Measurements from ENCODE around the gene SEC23B. TPM values are rescaled to one million over a fixed set of nuclear protein-coding genes. Genes with fewer than 3 reads are reported as not detected.
A peak's percentile ranks its signal among the peaks of the same experiment; 100 is the strongest.

Gene SEC23B
- total and polyA plus RNA-seq, 2 experiments from 2014 or later = 27.2 to 66.6 TPM

DNA sequence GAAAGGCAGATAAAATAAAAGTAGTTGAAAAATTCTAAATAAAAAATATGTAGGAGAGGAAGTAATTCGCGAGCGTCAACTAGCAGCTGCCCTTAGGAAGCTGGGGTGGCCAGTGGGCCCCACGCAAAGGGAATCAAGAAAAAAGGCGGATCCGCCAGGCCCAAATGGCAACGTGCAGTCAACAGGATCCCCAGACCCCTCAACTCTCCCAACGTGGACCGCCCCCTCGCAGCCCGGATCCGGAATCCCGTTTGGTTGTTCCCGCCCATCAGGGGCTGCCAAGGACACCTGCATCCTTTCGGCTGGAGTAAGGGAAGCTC, 41.2 kb upstream of the SEC23B start:
- Histone ChIP-seq H2AFZ (peak overlapping the region; percentile 87), H3K4me3 (peak overlapping the region; percentile 91), H3K4me1 (ENCODE audit: insufficient read depth) (peaks cover 11% of the 10 kb centered on the region), H3K27me3 (ENCODE audit: insufficient read depth) (no peaks in the 10 kb centered on the region), H3K36me3 (ENCODE audit: insufficient read depth) (no peaks in the 10 kb centered on the region), H3K9me2 (ENCODE audit: insufficient read depth) (no peaks in the 10 kb centered on the region), H3F3A (replicated peaks; ENCODE audit: low read depth) (no peaks in the 10 kb centered on the region), H3K27ac (ENCODE audit: low read depth) (peak overlapping the region; percentile 82), H4K20me1 (replicated peaks; ENCODE audit: insufficient read depth) (no peaks in the 10 kb centered on the region; the same call in 1 of the 2 replicates), H3K4me2 (peak overlapping the region; percentile 94), H3K79me2 (replicated peaks; ENCODE audit: insufficient read depth) (peaks cover 32% of the 10 kb centered on the region)
- DNase-seq (ENCODE audit: low spot score) (no peak), ATAC-seq (peak; percentile 88)
- TF ChIP-seq POLR2AphosphoS5 (IDR thresholded peaks at IDR 0.05; ENCODE audit: low read depth) (peak; percentile 71), EZH2phosphoT487 (IDR thresholded peaks at IDR 0.05; ENCODE audit: unreplicated experiment) (no peak)
- peaks cover 3% of the 10 kb centered on the region; the same call in 1 of the 3 replicates for H3K36me3 Mint-ChIP-seq (ENCODE audit: low read depth)
- peaks cover 9% of the 10 kb centered on the region for H3K27me3 Mint-ChIP-seq (ENCODE audit: insufficient read depth, low read depth, poor library complexity)
- peaks cover 10% of the 10 kb centered on the region for H3K4me1 Mint-ChIP-seq
- no peaks in the 10 kb centered on the region for H3K9me3 Mint-ChIP-seq
- H3K27ac Mint-ChIP-seq = peak overlapping the region; percentile 100
- peak overlapping the region; percentile 97 for H3K4me3 Mint-ChIP-seq

DNA sequence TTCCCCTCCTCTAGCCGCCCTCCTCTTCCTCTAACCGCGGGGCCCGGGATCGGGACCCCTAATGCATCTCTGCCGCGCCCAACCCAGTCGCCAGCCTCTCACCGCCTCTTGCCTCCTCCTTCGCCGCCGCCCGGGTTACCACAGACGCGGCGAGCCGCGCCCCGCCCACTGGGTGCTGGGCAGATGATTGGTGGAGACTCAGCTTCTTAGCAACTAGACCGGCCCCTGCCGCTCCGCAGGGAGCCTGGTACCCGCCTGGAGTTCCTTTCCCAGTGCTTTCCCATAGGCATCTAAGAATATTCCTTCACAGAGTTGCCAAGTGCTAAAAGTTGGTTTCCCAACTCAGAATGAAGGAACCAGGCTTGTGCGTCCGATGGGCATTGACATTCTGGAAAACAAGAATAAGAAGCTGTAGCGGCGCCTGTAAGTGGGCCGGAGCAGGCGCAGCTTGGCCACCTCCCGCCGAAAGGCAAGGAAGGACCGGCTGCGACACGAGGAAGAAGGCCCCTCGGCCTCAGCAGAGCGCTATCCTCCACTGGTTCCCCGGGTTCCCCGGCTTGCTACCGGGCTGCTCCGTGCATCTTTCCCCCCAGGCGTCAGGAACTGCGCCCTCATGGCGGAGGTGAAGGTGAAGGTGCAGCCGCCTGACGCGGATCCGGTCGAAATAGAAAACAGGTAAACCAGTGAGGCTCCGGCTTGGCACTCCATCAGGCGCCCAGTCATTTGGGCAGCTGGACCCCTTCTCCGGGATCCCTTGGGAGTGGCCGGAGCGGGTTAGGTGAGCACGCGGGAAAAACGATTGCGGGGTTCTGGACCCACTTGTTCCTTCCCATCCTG, 40.6 kb upstream of the SEC23B start, which contains the start of the genes DZANK1 and POLR3F:
Gene DZANK1 (minus strand): TSS at position 137 of the 837 bp plus-strand sequence. CDS start 1,672 bp downstream, outside the sequence.
Gene POLR3F (plus strand): TSS at position 497 of the 837 bp plus-strand sequence. CDS start 117 bp downstream, at position 614.
- H3F3A ChIP-seq (replicated peaks; ENCODE audit: low read depth) = no peaks in the 10 kb centered on the region
- peak; percentile 96 for ATAC-seq
- Mint-ChIP-seq H3K27me3 (ENCODE audit: insufficient read depth, low read depth, poor library complexity) (peaks cover 9% of the 10 kb centered on the region), H3K9me3 (no peaks in the 10 kb centered on the region), H3K27ac (peak within 1 kb of the TSS; percentile 100), H3K4me3 (peak within 1 kb of the TSS; percentile 97), H3K36me3 (ENCODE audit: low read depth) (peaks cover 3% of the 10 kb centered on the region; the same call in 1 of the 3 replicates), H3K4me1 (peaks cover 10% of the 10 kb centered on the region)
- no peaks in the 10 kb centered on the region for H3K36me3 ChIP-seq (ENCODE audit: insufficient read depth)
- H3K9me2 ChIP-seq (ENCODE audit: insufficient read depth) = no peaks in the 10 kb centered on the region
- H3K27me3 ChIP-seq (ENCODE audit: insufficient read depth) = no peaks in the 10 kb centered on the region
- no peaks in the 10 kb centered on the region; the same call in 1 of the 2 replicates for H4K20me1 ChIP-seq (replicated peaks; ENCODE audit: insufficient read depth)
- peaks cover 11% of the 10 kb centered on the region for H3K4me1 ChIP-seq (ENCODE audit: insufficient read depth)
- peak; percentile 99 for DNase-seq (ENCODE audit: low spot score)
- peaks cover 36% of the 10 kb centered on the region for H3K79me2 ChIP-seq (replicated peaks; ENCODE audit: insufficient read depth)
- peak within 1 kb of the TSS; percentile 94 for H3K4me2 ChIP-seq
- peak within 1 kb of the TSS; percentile 89 for H3K27ac ChIP-seq (ENCODE audit: low read depth)
- H2AFZ ChIP-seq = peak within 1 kb of the TSS; percentile 87
- peak within 1 kb of the TSS; percentile 91 for H3K4me3 ChIP-seq
- TF ChIP-seq ZNF114 (CRISPR knock-in tag; IDR thresholded peaks at IDR 0.05) (no peak), EZH2 (IDR thresholded peaks at IDR 0.05; ENCODE audit: low read depth, unreplicated experiment) (no peak), NANOG (IDR thresholded peaks at IDR 0.05; ENCODE audit: borderline replicate concordance) (no peak), EZH2phosphoT487 (IDR thresholded peaks at IDR 0.05; ENCODE audit: unreplicated experiment) (no peak), JUNB (IDR thresholded peaks at IDR 0.05; ENCODE audit: unreplicated experiment) (no peak)
- TF ChIP-seq, protein P1, sequence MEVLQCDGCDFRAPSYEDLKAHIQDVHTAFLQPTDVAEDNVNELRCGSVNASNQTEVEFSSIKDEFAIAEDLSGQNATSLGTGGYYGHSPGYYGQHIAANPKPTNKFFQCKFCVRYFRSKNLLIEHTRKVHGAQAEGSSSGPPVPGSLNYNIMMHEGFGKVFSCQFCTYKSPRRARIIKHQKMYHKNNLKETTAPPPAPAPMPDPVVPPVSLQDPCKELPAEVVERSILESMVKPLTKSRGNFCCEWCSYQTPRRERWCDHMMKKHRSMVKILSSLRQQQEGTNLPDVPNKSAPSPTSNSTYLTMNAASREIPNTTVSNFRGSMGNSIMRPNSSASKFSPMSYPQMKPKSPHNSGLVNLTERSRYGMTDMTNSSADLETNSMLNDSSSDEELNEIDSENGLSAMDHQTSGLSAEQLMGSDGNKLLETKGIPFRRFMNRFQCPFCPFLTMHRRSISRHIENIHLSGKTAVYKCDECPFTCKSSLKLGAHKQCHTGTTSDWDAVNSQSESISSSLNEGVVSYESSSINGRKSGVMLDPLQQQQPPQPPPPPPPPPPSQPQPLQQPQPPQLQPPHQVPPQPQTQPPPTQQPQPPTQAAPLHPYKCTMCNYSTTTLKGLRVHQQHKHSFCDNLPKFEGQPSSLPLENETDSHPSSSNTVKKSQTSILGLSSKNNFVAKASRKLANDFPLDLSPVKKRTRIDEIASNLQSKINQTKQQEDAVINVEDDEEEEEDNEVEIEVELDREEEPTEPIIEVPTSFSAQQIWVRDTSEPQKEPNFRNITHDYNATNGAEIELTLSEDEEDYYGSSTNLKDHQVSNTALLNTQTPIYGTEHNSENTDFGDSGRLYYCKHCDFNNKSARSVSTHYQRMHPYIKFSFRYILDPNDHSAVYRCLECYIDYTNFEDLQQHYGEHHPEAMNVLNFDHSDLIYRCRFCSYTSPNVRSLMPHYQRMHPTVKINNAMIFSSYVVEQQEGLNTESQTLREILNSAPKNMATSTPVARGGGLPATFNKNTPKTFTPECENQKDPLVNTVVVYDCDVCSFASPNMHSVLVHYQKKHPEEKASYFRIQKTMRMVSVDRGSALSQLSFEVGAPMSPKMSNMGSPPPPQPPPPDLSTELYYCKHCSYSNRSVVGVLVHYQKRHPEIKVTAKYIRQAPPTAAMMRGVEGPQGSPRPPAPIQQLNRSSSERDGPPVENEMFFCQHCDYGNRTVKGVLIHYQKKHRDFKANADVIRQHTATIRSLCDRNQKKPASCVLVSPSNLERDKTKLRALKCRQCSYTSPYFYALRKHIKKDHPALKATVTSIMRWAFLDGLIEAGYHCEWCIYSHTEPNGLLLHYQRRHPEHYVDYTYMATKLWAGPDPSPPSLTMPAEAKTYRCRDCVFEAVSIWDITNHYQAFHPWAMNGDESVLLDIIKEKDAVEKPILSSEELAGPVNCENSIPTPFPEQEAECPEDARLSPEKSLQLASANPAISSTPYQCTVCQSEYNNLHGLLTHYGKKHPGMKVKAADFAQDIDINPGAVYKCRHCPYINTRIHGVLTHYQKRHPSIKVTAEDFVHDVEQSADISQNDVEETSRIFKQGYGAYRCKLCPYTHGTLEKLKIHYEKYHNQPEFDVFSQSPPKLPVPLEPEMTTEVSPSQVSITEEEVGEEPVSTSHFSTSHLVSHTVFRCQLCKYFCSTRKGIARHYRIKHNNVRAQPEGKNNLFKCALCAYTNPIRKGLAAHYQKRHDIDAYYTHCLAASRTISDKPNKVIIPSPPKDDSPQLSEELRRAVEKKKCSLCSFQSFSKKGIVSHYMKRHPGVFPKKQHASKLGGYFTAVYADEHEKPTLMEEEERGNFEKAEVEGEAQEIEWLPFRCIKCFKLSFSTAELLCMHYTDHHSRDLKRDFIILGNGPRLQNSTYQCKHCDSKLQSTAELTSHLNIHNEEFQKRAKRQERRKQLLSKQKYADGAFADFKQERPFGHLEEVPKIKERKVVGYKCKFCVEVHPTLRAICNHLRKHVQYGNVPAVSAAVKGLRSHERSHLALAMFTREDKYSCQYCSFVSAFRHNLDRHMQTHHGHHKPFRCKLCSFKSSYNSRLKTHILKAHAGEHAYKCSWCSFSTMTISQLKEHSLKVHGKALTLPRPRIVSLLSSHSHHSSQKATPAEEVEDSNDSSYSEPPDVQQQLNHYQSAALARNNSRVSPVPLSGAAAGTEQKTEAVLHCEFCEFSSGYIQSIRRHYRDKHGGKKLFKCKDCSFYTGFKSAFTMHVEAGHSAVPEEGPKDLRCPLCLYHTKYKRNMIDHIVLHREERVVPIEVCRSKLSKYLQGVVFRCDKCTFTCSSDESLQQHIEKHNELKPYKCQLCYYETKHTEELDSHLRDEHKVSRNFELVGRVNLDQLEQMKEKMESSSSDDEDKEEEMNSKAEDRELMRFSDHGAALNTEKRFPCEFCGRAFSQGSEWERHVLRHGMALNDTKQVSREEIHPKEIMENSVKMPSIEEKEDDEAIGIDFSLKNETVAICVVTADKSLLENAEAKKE (CRISPR knock-in tag; IDR thresholded peaks at IDR 0.05) = no peak
- TF ChIP-seq, protein P2, sequence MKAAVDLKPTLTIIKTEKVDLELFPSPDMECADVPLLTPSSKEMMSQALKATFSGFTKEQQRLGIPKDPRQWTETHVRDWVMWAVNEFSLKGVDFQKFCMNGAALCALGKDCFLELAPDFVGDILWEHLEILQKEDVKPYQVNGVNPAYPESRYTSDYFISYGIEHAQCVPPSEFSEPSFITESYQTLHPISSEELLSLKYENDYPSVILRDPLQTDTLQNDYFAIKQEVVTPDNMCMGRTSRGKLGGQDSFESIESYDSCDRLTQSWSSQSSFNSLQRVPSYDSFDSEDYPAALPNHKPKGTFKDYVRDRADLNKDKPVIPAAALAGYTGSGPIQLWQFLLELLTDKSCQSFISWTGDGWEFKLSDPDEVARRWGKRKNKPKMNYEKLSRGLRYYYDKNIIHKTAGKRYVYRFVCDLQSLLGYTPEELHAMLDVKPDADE (IDR thresholded peaks at IDR 0.05) = peak; percentile 54
- TF ChIP-seq, protein P3, sequence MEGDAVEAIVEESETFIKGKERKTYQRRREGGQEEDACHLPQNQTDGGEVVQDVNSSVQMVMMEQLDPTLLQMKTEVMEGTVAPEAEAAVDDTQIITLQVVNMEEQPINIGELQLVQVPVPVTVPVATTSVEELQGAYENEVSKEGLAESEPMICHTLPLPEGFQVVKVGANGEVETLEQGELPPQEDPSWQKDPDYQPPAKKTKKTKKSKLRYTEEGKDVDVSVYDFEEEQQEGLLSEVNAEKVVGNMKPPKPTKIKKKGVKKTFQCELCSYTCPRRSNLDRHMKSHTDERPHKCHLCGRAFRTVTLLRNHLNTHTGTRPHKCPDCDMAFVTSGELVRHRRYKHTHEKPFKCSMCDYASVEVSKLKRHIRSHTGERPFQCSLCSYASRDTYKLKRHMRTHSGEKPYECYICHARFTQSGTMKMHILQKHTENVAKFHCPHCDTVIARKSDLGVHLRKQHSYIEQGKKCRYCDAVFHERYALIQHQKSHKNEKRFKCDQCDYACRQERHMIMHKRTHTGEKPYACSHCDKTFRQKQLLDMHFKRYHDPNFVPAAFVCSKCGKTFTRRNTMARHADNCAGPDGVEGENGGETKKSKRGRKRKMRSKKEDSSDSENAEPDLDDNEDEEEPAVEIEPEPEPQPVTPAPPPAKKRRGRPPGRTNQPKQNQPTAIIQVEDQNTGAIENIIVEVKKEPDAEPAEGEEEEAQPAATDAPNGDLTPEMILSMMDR (conservative IDR thresholded peaks at IDR 0.05; ENCODE audit: low read depth in 2 of 2) = no peak

All from GM23338 (cell line).